Activated CD4-positive, alpha-beta T cell treated with anti-CD3 and anti-CD28 coated beads, Interleukin-10, Interleukin-2, amounts not matched to agents 100 ng/mL and 50 ng/mL, durations not matched to agents 16 hours and 8 hours (primary cell): ENCODE measurements around the gene ZFP36L2.
"Not testable (repeated sequence)": the region's sequence is repeated elsewhere in the genome, so short reads cannot be mapped to it uniquely, and the experiment has no call there.

ENCODE experiments used
- DNase-seq: peaks from one replicate; pipeline ENCODE4 v3.0.0-alpha.2; 2020

The ZFP36L2 gene

GRCh38 chr2:43206602-43207001, 19.8 kb downstream of the ZFP36L2 start:
- DNase-seq = no peak

- no peak for DNase-seq
Measured at GRCh38 chr2:43203373-43203772, 23.0 kb downstream of the ZFP36L2 start.

GRCh38 chr2:43202289-43202688, 24.1 kb downstream of the ZFP36L2 start:
- DNase-seq = no peak

- DNase-seq = no peak
Measured at GRCh38 chr2:43201497-43201896, 24.9 kb downstream of the ZFP36L2 start.

- DNase-seq = no peak
Measured at GRCh38 chr2:43201016-43201415, 25.4 kb downstream of the ZFP36L2 start.

GRCh38 chr2:43199492-43200488, 26.6 kb downstream of the ZFP36L2 start:
- no peak for DNase-seq

- DNase-seq = no peak
Measured at GRCh38 chr2:43198263-43198662, 28.1 kb downstream of the ZFP36L2 start.

GRCh38 chr2:43197588-43197896, 28.9 kb downstream of the ZFP36L2 start:
- no peak for DNase-seq

GRCh38 chr2:43196768-43197587, 29.4 kb downstream of the ZFP36L2 start:
- DNase-seq = no peak

GRCh38 chr2:43194121-43194869, 32.1 kb downstream of the ZFP36L2 start:
- DNase-seq = no peak

- DNase-seq = no peak
Measured at GRCh38 chr2:43193652-43194120, 32.7 kb downstream of the ZFP36L2 start.

- no peak for DNase-seq
Measured at GRCh38 chr2:43192744-43193651, 33.4 kb downstream of the ZFP36L2 start.

- DNase-seq = no peak
Measured at GRCh38 chr2:43191947-43192516, 34.4 kb downstream of the ZFP36L2 start.

- no peak for DNase-seq
Measured at GRCh38 chr2:43190311-43191052, 35.9 kb downstream of the ZFP36L2 start.

- not testable (repeated sequence) for DNase-seq
Measured at GRCh38 chr2:43189861-43190260, 36.5 kb downstream of the ZFP36L2 start.

- no peak for DNase-seq
Measured at GRCh38 chr2:43188561-43189386, 37.6 kb downstream of the ZFP36L2 start.

GRCh38 chr2:43186679-43187374, 39.6 kb downstream of the ZFP36L2 start:
- no peak for DNase-seq

- DNase-seq = no peak
Measured at GRCh38 chr2:43186321-43186678, 40.1 kb downstream of the ZFP36L2 start.

- DNase-seq = no peak
Measured at GRCh38 chr2:43185146-43185545, 41.3 kb downstream of the ZFP36L2 start.
